CD14-positive monocyte (primary cell): Measurements from ENCODE around the gene RFLNA. TPM values are rescaled to one million over a fixed set of nuclear protein-coding genes. Genes with fewer than 3 reads are reported as not detected.
A peak's percentile ranks its signal among the peaks of the same experiment; 100 is the strongest.

ENCODE experiments used
- DNase-seq, 3 donors: peaks; one replicate each; pipeline ENCODE4 v3.0.0-alpha.2; 2011 to 2022
- H2AFZ ChIP-seq: 2 replicates; pipeline ENCODE4 v1.6.0; 2012; ENCODE audit warnings: mild to moderate bottlenecking, low read depth, low read length, inconsistent platforms; ENCODE audit not compliant: insufficient read depth, poor library complexity, severe bottlenecking
- H3K27ac ChIP-seq, 2 donors: 1 replicate in 1 of 2; 2 replicates in 1 of 2; pipeline ENCODE4 v1.5.1; 2012 to 2013; ENCODE audit warnings: low read length in 2 of 2, control low read depth in 1 of 2, inconsistent platforms in 1 of 2, low read depth in 1 of 2, mild to moderate bottlenecking in 1 of 2
- H3K27me3 ChIP-seq, 2 donors: one replicate each; pipeline versions ENCODE4 v1.6.0 to v1.6.1; 2011 to 2013; ENCODE audit warnings: low read length in 2 of 2; ENCODE audit not compliant: control insufficient read depth in 2 of 2, insufficient read depth in 2 of 2
- H3K36me3 ChIP-seq, 2 donors: replicated peaks in 1 of 2; 1 replicate in 1 of 2; 2 replicates in 1 of 2; pipeline versions ENCODE4 v1.5.1 to v1.6.1; 2012 to 2013; ENCODE audit warnings: low read length in 2 of 2, control low read depth in 1 of 2, inconsistent platforms in 1 of 2, mild to moderate bottlenecking in 1 of 2; ENCODE audit not compliant: insufficient read depth in 2 of 2, control insufficient read depth in 1 of 2
- H3K4me1 ChIP-seq, 2 donors: 1 replicate in 1 of 2; 2 replicates in 1 of 2; pipeline versions ENCODE4 v1.5.1 to v1.6.1; 2012 to 2013; ENCODE audit warnings: low read length in 2 of 2, control low read depth in 1 of 2, inconsistent platforms in 1 of 2, mild to moderate bottlenecking in 1 of 2, moderate library complexity in 1 of 2; ENCODE audit not compliant: insufficient read depth in 2 of 2, control insufficient read depth in 1 of 2
- H3K4me2 ChIP-seq: replicated peaks from 2 replicates; pipeline ENCODE3; 2012; ENCODE audit warnings: low read length, moderate library complexity, mild to moderate bottlenecking; ENCODE audit not compliant: poor library complexity, severe bottlenecking; ENCODE audit errors: extremely low read depth
- H3K4me3 ChIP-seq, 3 experiments: fragments of 200-600 bp in 1 of 3; sonication (generic) in 1 of 3; replicated peaks in 1 of 3; 1 replicate in 2 of 3; 2 replicates in 1 of 3; pipeline ENCODE4 v1.5.1; 2011 to 2013; ENCODE audit warnings: low read length in 3 of 3, mild to moderate bottlenecking in 3 of 3, control low read depth in 2 of 3, low read depth in 2 of 3, inconsistent platforms in 1 of 3, moderate library complexity in 1 of 3
- H3K79me2 ChIP-seq: 2 replicates; pipeline ENCODE4 v1.6.0; 2012; ENCODE audit warnings: mild to moderate bottlenecking, control low read depth, inconsistent platforms, low read length, moderate library complexity; ENCODE audit not compliant: insufficient read depth
- H3K9ac ChIP-seq: 2 replicates; pipeline ENCODE4 v1.6.0; 2017; ENCODE audit warnings: low read length, mild to moderate bottlenecking; ENCODE audit not compliant: insufficient read depth, poor library complexity, severe bottlenecking
- H3K9me3 ChIP-seq, 2 donors: replicated peaks in 1 of 2; 1 replicate in 1 of 2; 2 replicates in 1 of 2; pipeline versions ENCODE4 v1.5.1 to v1.6.1; 2012 to 2013; ENCODE audit warnings: low read length in 2 of 2, control low read depth in 1 of 2; ENCODE audit not compliant: control insufficient read depth in 1 of 2, insufficient read depth in 1 of 2
- H4K20me1 ChIP-seq: 2 replicates; pipeline ENCODE4 v1.6.0; 2012; ENCODE audit warnings: mild to moderate bottlenecking, low read length, control low read depth, moderate library complexity; ENCODE audit not compliant: insufficient read depth
- H3K27ac Mint-ChIP-seq, 7 donors: one replicate each; pipeline ENCODE4 v1.8.0; 2020; ENCODE audit warnings: mild to moderate bottlenecking in 7 of 7, mixed read lengths in 7 of 7, moderate library complexity in 6 of 7, inconsistent platforms in 2 of 7
- H3K27me3 Mint-ChIP-seq, 3 donors: one replicate each; pipeline ENCODE4 v1.8.0; 2021 to 2022; ENCODE audit warnings: low read depth in 3 of 3, mild to moderate bottlenecking in 3 of 3, mixed read lengths in 3 of 3, moderate library complexity in 3 of 3, inconsistent platforms in 1 of 3
- H3K36me3 Mint-ChIP-seq, 2 donors: one replicate each; pipeline ENCODE4 v1.8.0; 2020; ENCODE audit warnings: mixed read lengths in 2 of 2, inconsistent platforms in 1 of 2, mild to moderate bottlenecking in 1 of 2
- H3K4me1 Mint-ChIP-seq: one replicate; pipeline ENCODE4 v1.8.0; 2020; ENCODE audit warnings: mild to moderate bottlenecking, mixed read lengths
- H3K4me3 Mint-ChIP-seq, 2 donors: one replicate each; pipeline ENCODE4 v1.8.0; 2020; ENCODE audit warnings: mild to moderate bottlenecking in 2 of 2, mixed read lengths in 2 of 2, moderate library complexity in 1 of 2
- H3K9me3 Mint-ChIP-seq, 7 donors: one replicate each; pipeline ENCODE4 v1.8.0; 2020 to 2022; ENCODE audit warnings: mixed read lengths in 7 of 7, mild to moderate bottlenecking in 6 of 7, moderate library complexity in 6 of 7, inconsistent platforms in 2 of 7
- WGBS: methylation state at CpG from one replicate; pipeline ENCODE4 v1.1.5; 2013; ENCODE audit warnings: missing lambda C conversion rate; ENCODE audit not compliant: insufficient coverage; 5-methylcytosine and 5-hydroxymethylcytosine counted together
- intact Hi-C, 2 donors: fragments of 100-400 bp; cut with micrococcal nuclease; formaldehyde crosslinking; loops; one replicate each; pipeline versions ENCODE4 v1.15.0 to v1.15.1; 2023
- polyA plus RNA-seq, 3 donors: library from polyadenylated mRNA; depleted of rRNA in 1 of 3; unstranded in 2 of 3; stranded (reverse) in 1 of 3; fragments of 300-500 nt in 2 of 3; fragments of >200 nt in 1 of 3; fragmentation: Illumina TruSeq in 2 of 3; gene quantifications; 1 replicate in 2 of 3; 2 replicates in 1 of 3; pipeline ENCODE4 v1.2.3, GENCODE V29; 2012 to 2021
- TF ChIP-seq, protein P1 (sequence below): fragments of 200-600 bp; IDR thresholded peaks from one replicate; pipeline ENCODE4 v1.8.0; 2022; ENCODE audit warnings: antibody characterized with exemption, mild to moderate bottlenecking

RFLNA gene
- polyA plus RNA-seq, 3 donors = not detected

- TF ChIP-seq, protein P1, sequence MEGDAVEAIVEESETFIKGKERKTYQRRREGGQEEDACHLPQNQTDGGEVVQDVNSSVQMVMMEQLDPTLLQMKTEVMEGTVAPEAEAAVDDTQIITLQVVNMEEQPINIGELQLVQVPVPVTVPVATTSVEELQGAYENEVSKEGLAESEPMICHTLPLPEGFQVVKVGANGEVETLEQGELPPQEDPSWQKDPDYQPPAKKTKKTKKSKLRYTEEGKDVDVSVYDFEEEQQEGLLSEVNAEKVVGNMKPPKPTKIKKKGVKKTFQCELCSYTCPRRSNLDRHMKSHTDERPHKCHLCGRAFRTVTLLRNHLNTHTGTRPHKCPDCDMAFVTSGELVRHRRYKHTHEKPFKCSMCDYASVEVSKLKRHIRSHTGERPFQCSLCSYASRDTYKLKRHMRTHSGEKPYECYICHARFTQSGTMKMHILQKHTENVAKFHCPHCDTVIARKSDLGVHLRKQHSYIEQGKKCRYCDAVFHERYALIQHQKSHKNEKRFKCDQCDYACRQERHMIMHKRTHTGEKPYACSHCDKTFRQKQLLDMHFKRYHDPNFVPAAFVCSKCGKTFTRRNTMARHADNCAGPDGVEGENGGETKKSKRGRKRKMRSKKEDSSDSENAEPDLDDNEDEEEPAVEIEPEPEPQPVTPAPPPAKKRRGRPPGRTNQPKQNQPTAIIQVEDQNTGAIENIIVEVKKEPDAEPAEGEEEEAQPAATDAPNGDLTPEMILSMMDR = no peak
- DNase-seq = no peak
- H3K4me3 ChIP-seq = no peak overlapping the region
- no peak overlapping the region for H3K27ac ChIP-seq
- peaks cover 25 to 27% of the 10 kb centered on the region in 2 donors for H3K9me3 ChIP-seq
- Mint-ChIP-seq H3K9me3 (peaks cover 18 to 32% (median 20%) of the 10 kb centered on the region in 7 donors), H3K27me3 (peaks cover 0 to 2% (median under 1%) of the 10 kb centered on the region in 3 donors), H3K4me3 (no peak overlapping the region), H3K27ac (peak overlapping the region in 2 of 7 donors; percentile 23 to 26), H3K4me1 (no peaks in the 10 kb centered on the region), H3K36me3 (peaks cover 69 to 98% of the 10 kb centered on the region in 2 donors)
- H3K4me2 ChIP-seq = no peak overlapping the region
- H3K4me1 ChIP-seq = no peaks in the 10 kb centered on the region
- H3K36me3 ChIP-seq = peaks cover 90 to 95% of the 10 kb centered on the region in 2 donors
- H4K20me1 ChIP-seq = peaks cover 49% of the 10 kb centered on the region
- H3K9ac ChIP-seq = no peak overlapping the region
- 97% methylated on average over 14 of the region's 14 CpGs for WGBS
- H3K79me2 ChIP-seq = no peaks in the 10 kb centered on the region
- intact Hi-C loops = no loop called here
- no peak overlapping the region for H2AFZ ChIP-seq
- H3K27me3 ChIP-seq = no peaks in the 10 kb centered on the region
These were observed 33.7 kb downstream of the RFLNA start for GRCh38 chr12:124328636-124329035.

GRCh38 chr12:124332058-124332672, 37.3 kb downstream of the RFLNA start:
- no peaks in the 10 kb centered on the region for H3K4me1 Mint-ChIP-seq
- Histone ChIP-seq H3K9ac (no peak overlapping the region), H3K27ac (no peak overlapping the region), H3K79me2 (no peaks in the 10 kb centered on the region), H3K4me3 (no peak overlapping the region), H3K36me3 (peaks cover 91 to 97% of the 10 kb centered on the region in 2 donors), H3K4me2 (no peak overlapping the region), H3K27me3 (no peaks in the 10 kb centered on the region), H3K4me1 (no peaks in the 10 kb centered on the region), H4K20me1 (peaks cover 75% of the 10 kb centered on the region), H2AFZ (no peak overlapping the region), H3K9me3 (no peaks in the 10 kb centered on the region)
- WGBS = 97% methylated on average over 10 of the region's 15 CpGs
- DNase-seq = no peak
- H3K27me3 Mint-ChIP-seq = no peaks in the 10 kb centered on the region
- TF ChIP-seq, protein P1 = no peak
- H3K27ac Mint-ChIP-seq = peak overlapping the region in 1 of 7 donors; percentile 28
- H3K4me3 Mint-ChIP-seq = no peak overlapping the region
- intact Hi-C loops = no loop called here
- peaks cover 66 to 100% of the 10 kb centered on the region in 2 donors for H3K36me3 Mint-ChIP-seq
- peaks cover 0 to 4% (median under 1%) of the 10 kb centered on the region in 7 donors for H3K9me3 Mint-ChIP-seq
